ENCODE measurements around the gene MYL6B. TPM values are rescaled to one million over a fixed set of nuclear protein-coding genes. Genes with fewer than 3 reads are reported as not detected.

MYL6B gene
- total and polyA plus RNA-seq, 2 of the 4 experiments (the other 2 are of a cell fraction): 78.3 to 112 TPM

DNA sequence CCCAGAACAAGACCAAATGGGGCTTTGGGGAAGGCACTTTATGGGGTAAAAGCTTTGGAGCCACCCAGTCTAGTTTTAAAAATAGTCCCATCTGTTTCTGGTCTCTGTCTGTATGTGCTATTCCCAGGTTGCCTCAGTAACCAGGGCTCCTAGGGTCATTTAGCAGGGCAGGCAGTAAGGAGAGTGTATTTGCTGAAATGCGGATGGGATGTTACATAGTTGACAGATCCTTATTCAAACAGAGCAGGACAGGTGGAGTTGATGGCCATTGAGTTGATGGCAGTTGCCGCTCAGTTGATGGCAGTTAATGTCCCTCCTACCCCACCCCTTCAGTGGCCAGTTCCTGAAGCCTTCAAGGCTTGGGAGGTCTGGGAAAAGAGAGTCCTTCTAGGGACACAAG lies 29.8 kb upstream of the MYL6B start:
- Histone ChIP-seq H3K23ac (ENCODE audit: low read depth, low read length) (no peak overlapping the region), H3K79me1 (ENCODE audit: low read depth in 1 of 2, low read length in 2 of 2) (peaks cover 19 to 71% of the 10 kb centered on the region in 2 experiments), H3K14ac (replicated peaks; ENCODE audit: low read depth, low read length) (no peak overlapping the region), H2BK20ac (ENCODE audit: low read depth, low read length) (no peak overlapping the region), H3K9me3 (ENCODE audit: control insufficient read depth, insufficient read depth, low read length) (no peaks in the 10 kb centered on the region), H4K20me1 (ENCODE audit: insufficient read depth, low read length) (peaks cover 3% of the 10 kb centered on the region), H4K8ac (ENCODE audit: low read depth in 2 of 2, low read length in 2 of 2) (no peak overlapping the region), H2BK120ac (ENCODE audit: low read depth, low read length) (no peak overlapping the region), H3K9me1 (ENCODE audit: insufficient read depth, low read length) (no peaks in the 10 kb centered on the region), H3K4me1 (ENCODE audit: control insufficient read depth, insufficient read depth, low read length) (peaks cover 12% of the 10 kb centered on the region), H3K9ac (ENCODE audit: low read depth, low read length) (no peak overlapping the region), H2BK15ac (ENCODE audit: low read depth, low read length) (no peak overlapping the region), H3K27ac (ENCODE audit: insufficient read depth, low read length) (no peak overlapping the region), H3K56ac (ENCODE audit: extremely low read depth, insufficient read depth, low read length) (no peak overlapping the region), H3K18ac (ENCODE audit: low read depth, low read length) (no peak overlapping the region), H3K36me3 (ENCODE audit: control insufficient read depth, insufficient read depth, low read length) (peaks cover 15% of the 10 kb centered on the region), H3K4me3 (ENCODE audit: insufficient read depth, low read depth, low read length) (no peak overlapping the region), H2AK5ac (ENCODE audit: low read depth, low read length) (no peak overlapping the region), H4K5ac (ENCODE audit: low read depth, low read length) (no peak overlapping the region), H2AFZ (replicated peaks; ENCODE audit: low read length, poor library complexity) (no peak overlapping the region), H3K4me2 (ENCODE audit: low read depth, low read length) (no peak overlapping the region), H2AK9ac (replicated peaks; ENCODE audit: low read depth, low read length, poor library complexity) (no peak overlapping the region), H3K4ac (ENCODE audit: low read depth, low read length) (no peak overlapping the region), H2BK5ac (ENCODE audit: low read depth, low read length, poor library complexity, severe bottlenecking) (no peak overlapping the region), H3K27me3 (ENCODE audit: control insufficient read depth, insufficient read depth, low read length) (no peaks in the 10 kb centered on the region), H4K91ac (ENCODE audit: insufficient read depth, low read depth, low read length) (no peak overlapping the region)
- DNase-seq: no peak
- intact Hi-C loops (cut with micrococcal nuclease): no loop called here
- dilution Hi-C loops (cut with HindIII; ENCODE audit: low sequenced_read_pairs, unreplicated experiment): no loop called here
- no peak for ATAC-seq (ENCODE audit: low read depth)
- WGBS, 2 experiments (ENCODE audit: extremely low coverage in 2 of 2, insufficient read length in 1 of 2): no CpG with 5 or more reads among the region's 2 CpGs
- POLR2A ChIA-PET (ENCODE audit: unreplicated experiment): no interaction called here
- BruUV-seq (replicated peaks): no TSS peak
- TF ChIP-seq CHD1 (IDR thresholded peaks at IDR 0.05; ENCODE audit: low read depth, low read length) (no peak), FOS (IDR thresholded peaks at IDR 0.05; ENCODE audit: low read depth, low read length) (no peak), MXI1 (IDR thresholded peaks at IDR 0.05; ENCODE audit: borderline replicate concordance, low read depth, low read length) (no peak), NFE2L2 (IDR thresholded peaks at IDR 0.05; ENCODE audit: low read depth, low read length) (no peak), MAZ (IDR thresholded peaks at IDR 0.05; ENCODE audit: borderline replicate concordance, low read depth, low read length) (no peak), MAFK (IDR thresholded peaks at IDR 0.05; ENCODE audit: low read depth, low read length) (no peak), CEBPB (IDR thresholded peaks at IDR 0.05; ENCODE audit: low read depth, low read length) (no peak), RCOR1 (IDR thresholded peaks at IDR 0.05; ENCODE audit: insufficient replicate concordance, low read length) (no peak), POLR2A (IDR thresholded peaks at IDR 0.05; ENCODE audit: low read depth, low read length) (no peak), RAD21 (IDR thresholded peaks at IDR 0.05; ENCODE audit: low read length) (no peak)
- TF ChIP-seq, protein P1, sequence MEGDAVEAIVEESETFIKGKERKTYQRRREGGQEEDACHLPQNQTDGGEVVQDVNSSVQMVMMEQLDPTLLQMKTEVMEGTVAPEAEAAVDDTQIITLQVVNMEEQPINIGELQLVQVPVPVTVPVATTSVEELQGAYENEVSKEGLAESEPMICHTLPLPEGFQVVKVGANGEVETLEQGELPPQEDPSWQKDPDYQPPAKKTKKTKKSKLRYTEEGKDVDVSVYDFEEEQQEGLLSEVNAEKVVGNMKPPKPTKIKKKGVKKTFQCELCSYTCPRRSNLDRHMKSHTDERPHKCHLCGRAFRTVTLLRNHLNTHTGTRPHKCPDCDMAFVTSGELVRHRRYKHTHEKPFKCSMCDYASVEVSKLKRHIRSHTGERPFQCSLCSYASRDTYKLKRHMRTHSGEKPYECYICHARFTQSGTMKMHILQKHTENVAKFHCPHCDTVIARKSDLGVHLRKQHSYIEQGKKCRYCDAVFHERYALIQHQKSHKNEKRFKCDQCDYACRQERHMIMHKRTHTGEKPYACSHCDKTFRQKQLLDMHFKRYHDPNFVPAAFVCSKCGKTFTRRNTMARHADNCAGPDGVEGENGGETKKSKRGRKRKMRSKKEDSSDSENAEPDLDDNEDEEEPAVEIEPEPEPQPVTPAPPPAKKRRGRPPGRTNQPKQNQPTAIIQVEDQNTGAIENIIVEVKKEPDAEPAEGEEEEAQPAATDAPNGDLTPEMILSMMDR (conservative IDR thresholded peaks at IDR 0.05; ENCODE audit: low read depth, low read length): no peak
- TF ChIP-seq, protein P2, sequence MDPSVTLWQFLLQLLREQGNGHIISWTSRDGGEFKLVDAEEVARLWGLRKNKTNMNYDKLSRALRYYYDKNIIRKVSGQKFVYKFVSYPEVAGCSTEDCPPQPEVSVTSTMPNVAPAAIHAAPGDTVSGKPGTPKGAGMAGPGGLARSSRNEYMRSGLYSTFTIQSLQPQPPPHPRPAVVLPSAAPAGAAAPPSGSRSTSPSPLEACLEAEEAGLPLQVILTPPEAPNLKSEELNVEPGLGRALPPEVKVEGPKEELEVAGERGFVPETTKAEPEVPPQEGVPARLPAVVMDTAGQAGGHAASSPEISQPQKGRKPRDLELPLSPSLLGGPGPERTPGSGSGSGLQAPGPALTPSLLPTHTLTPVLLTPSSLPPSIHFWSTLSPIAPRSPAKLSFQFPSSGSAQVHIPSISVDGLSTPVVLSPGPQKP (IDR thresholded peaks at IDR 0.05; ENCODE audit: borderline replicate concordance, low read depth, low read length): no peak
- TF ChIP-seq, protein P3, sequence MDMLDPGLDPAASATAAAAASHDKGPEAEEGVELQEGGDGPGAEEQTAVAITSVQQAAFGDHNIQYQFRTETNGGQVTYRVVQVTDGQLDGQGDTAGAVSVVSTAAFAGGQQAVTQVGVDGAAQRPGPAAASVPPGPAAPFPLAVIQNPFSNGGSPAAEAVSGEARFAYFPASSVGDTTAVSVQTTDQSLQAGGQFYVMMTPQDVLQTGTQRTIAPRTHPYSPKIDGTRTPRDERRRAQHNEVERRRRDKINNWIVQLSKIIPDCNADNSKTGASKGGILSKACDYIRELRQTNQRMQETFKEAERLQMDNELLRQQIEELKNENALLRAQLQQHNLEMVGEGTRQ (IDR thresholded peaks at IDR 0.05; ENCODE audit: low read depth, low read length): no peak
- in situ Hi-C loops (cut with MboI; ENCODE audit: low sequenced_read_pairs): no loop called here
- CTCF ChIA-PET: interaction anchor here (0.6 kb wide), 1 partner anchor 389 kb away, joined by 3 read pairs; no protein-coding TSS in a partner anchor

Measured in IMR-90 (cell line).